Karpas-422 (cell line): ENCODE data around the gene JDP2. TPM values are rescaled to one million over a fixed set of nuclear protein-coding genes. Genes with fewer than 3 reads are reported as not detected.

Experiments used
- DNase-seq: peaks from one replicate; pipeline ENCODE4 v3.0.0-alpha.2; 2015
- H2AFZ ChIP-seq: fragments of 200-600 bp; sonication (generic); 2 replicates; pipeline ENCODE4 v1.6.1; 2014; ENCODE audit warnings: antibody characterized with exemption, low read length, mixed read lengths
- H3K27ac ChIP-seq: fragments of 200-600 bp; sonication (generic); 2 replicates; pipeline ENCODE4 v1.5.1; 2014; ENCODE audit warnings: mild to moderate bottlenecking, low read length, moderate library complexity
- H3K27me3 ChIP-seq: fragments of 200-600 bp; sonication (generic); 2 replicates; pipeline ENCODE4 v1.6.1; 2014; ENCODE audit warnings: low read length, mixed read lengths
- H3K36me3 ChIP-seq: fragments of 200-600 bp; sonication (generic); 2 replicates; pipeline ENCODE4 v1.6.1; 2014; ENCODE audit warnings: low read length, mixed read lengths; ENCODE audit not compliant: insufficient read depth
- H3K4me1 ChIP-seq: fragments of 200-600 bp; sonication (generic); 2 replicates; pipeline ENCODE4 v1.6.1; 2014; ENCODE audit warnings: mild to moderate bottlenecking, low read length, mixed read lengths
- H3K4me2 ChIP-seq: fragments of 200-600 bp; sonication (generic); 2 replicates; pipeline ENCODE4 v1.6.1; 2014; ENCODE audit warnings: low read length, low read depth, mild to moderate bottlenecking; ENCODE audit not compliant: poor library complexity, severe bottlenecking
- H3K4me3 ChIP-seq: fragments of 200-600 bp; sonication (generic); 2 replicates; pipeline ENCODE4 v1.5.1; 2014; ENCODE audit warnings: mild to moderate bottlenecking, antibody characterized with exemption, low read length, mixed read lengths
- H3K79me2 ChIP-seq: fragments of 200-600 bp; sonication (generic); 2 replicates; pipeline ENCODE4 v1.6.1; 2014; ENCODE audit warnings: mild to moderate bottlenecking, low read length, mixed read lengths
- H3K9ac ChIP-seq: fragments of 200-600 bp; sonication (generic); 2 replicates; pipeline ENCODE4 v1.6.0; 2014; ENCODE audit warnings: low read length
- H3K9me2 ChIP-seq: fragments of 200-600 bp; sonication (generic), shearing (Covaris generic); replicated peaks from 2 replicates; pipeline ENCODE4 v1.6.0; 2014; ENCODE audit warnings: mild to moderate bottlenecking, low read length, moderate library complexity; ENCODE audit not compliant: insufficient read depth
- H3K9me3 ChIP-seq: fragments of 300-700, 200-600 bp; sonication (generic); 2 replicates; pipeline ENCODE4 v1.6.1; 2014; ENCODE audit warnings: low read length, mixed read lengths
- H4K20me1 ChIP-seq: fragments of 200-600 bp; sonication (generic); 2 replicates; pipeline ENCODE4 v1.6.1; 2014; ENCODE audit warnings: mild to moderate bottlenecking, antibody characterized with exemption, low read length, low read depth; ENCODE audit not compliant: insufficient read depth
- total RNA-seq: library from RNA; depleted of rRNA; stranded (reverse); fragments of >200 nt; shearing (Covaris generic); gene quantifications from 2 replicates; pipeline ENCODE4 v1.2.3, GENCODE V29; 2014; ENCODE audit warnings: low replicate concordance

Gene JDP2
- total RNA-seq, 1 experiment from 2014 or later = 8.4 TPM

DNA sequence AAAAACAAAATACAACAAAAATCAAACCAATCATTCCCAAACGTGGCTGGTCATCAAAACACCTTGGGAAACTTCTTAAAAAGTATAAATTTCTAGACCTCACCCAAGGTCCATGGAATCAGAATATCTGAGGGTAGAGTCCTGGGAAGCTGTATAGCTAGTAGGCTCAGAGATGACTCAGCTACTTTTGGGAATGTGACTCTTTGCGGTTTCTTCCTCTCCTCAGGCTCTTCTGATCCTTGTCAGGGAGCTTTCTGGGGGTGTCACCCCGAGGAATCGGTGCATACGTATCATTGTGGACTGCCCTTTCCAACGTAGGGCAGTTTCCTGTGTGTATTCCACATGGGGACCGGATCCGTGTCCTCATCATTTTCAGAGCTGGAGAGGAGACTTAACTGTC is 14.8 kb downstream of the JDP2 start:
- Histone ChIP-seq H3K27ac (no peak overlapping the region), H3K9me2 (no peaks in the 10 kb centered on the region), H3K9ac (no peak overlapping the region), H3K79me2 (no peaks in the 10 kb centered on the region), H3K36me3 (no peaks in the 10 kb centered on the region), H4K20me1 (no peaks in the 10 kb centered on the region), H3K4me3 (no peak overlapping the region), H2AFZ (no peak overlapping the region), H3K4me2 (no peak overlapping the region), H3K9me3 (no peaks in the 10 kb centered on the region), H3K27me3 (no peaks in the 10 kb centered on the region), H3K4me1 (peaks cover 42% of the 10 kb centered on the region)
- no peak for DNase-seq

DNA sequence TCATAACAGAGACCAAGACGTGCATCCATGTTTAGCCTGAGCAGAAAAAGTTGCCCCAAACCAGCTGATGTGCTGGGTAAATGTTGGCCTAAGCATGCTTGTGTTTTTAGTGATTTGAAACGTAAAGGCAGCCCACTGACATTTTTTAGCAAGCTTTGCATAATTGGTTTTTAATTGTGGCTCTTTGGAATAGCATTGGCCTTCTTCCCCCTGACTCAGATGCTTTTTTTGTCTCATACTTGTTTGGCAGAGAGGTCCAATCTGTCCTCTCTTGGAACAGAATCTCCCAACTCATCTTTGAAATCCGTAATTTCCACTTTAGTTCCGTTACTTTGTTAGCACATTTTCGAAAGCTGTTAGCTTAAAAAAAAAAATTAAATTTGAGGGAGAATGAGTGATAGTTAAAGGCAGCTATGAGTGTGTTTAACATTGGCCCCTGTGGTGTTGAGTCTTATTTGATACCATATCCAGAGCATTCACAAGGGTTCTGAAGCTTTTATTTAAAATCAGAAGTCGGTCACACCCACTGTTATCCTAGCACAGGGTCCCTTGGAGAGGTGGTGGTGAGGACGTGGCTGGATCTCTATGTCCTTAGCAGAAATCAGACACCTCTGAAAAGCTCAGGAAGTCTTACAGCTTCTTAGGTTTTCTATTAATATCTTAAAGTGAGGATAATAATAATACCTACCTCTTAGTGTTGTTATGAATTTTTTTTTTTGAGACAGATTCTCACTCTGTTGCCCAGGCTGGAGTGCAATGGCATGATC is 15.6 kb downstream of the JDP2 start:
- H3K9me3 ChIP-seq = no peaks in the 10 kb centered on the region
- H3K4me2 ChIP-seq = no peak overlapping the region
- no peak overlapping the region for H3K4me3 ChIP-seq
- H3K9me2 ChIP-seq = no peaks in the 10 kb centered on the region
- no peak overlapping the region for H2AFZ ChIP-seq
- H3K27ac ChIP-seq = no peak overlapping the region
- H3K4me1 ChIP-seq = peaks cover 35% of the 10 kb centered on the region
- no peaks in the 10 kb centered on the region for H3K79me2 ChIP-seq
- H3K9ac ChIP-seq = no peak overlapping the region
- no peak for DNase-seq
- H3K27me3 ChIP-seq = no peaks in the 10 kb centered on the region
- H4K20me1 ChIP-seq = no peaks in the 10 kb centered on the region
- no peaks in the 10 kb centered on the region for H3K36me3 ChIP-seq

DNA sequence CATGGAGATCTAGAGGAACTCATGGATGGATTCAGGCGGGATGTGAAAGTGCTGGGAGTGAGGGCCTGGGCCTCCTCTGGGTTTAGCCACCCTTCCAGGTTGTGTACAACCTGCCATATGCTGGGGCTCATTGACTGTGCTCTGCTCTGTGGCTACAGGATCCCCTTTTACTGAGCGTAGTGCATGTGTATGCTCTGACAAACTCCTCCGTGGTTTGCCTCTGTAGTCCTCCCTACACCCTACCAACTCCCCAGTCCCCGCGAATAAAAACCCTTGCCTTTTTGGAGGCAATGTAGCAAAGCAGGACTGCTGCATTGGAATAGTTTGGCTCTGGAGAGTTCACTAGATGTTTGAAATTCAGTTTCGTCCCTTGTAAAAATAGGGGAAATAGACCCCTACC is 17.4 kb downstream of the JDP2 start:
- DNase-seq = no peak
- H3K4me3 ChIP-seq = no peak overlapping the region
- H4K20me1 ChIP-seq = no peaks in the 10 kb centered on the region

DNA sequence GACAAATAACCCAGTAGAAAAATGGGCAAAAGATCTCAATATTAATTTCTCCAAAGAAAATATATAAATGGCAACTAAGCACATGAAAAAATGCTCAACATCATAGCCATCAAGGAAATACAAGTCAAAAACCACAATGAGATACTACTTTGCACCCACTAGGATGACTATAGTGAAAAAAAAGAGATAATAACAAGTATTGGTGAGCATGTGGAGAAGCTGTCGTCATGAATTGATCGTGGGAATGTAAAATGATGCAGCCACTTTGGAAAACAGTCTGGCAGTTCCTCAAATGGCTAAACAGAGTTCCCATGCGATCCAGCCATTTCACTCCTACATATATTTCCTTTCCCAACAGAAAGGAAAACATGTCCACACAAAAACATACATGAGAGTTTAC is 18.1 kb downstream of the JDP2 start:
- H3K9ac ChIP-seq = no peak overlapping the region
- no peak overlapping the region for H3K4me3 ChIP-seq
- H3K36me3 ChIP-seq = no peaks in the 10 kb centered on the region
- no peak overlapping the region for H3K4me2 ChIP-seq
- no peak overlapping the region for H2AFZ ChIP-seq
- H3K27ac ChIP-seq = no peak overlapping the region
- no peaks in the 10 kb centered on the region for H4K20me1 ChIP-seq
- H3K9me3 ChIP-seq = no peaks in the 10 kb centered on the region
- H3K4me1 ChIP-seq = peaks cover 9% of the 10 kb centered on the region
- no peaks in the 10 kb centered on the region for H3K79me2 ChIP-seq
- no peaks in the 10 kb centered on the region for H3K27me3 ChIP-seq
- no peak for DNase-seq
- H3K9me2 ChIP-seq = no peaks in the 10 kb centered on the region

More for the DNA sequence above, 17.4 kb downstream of the JDP2 start:
- H2AFZ ChIP-seq = no peak overlapping the region
- no peaks in the 10 kb centered on the region for H3K36me3 ChIP-seq
- no peak overlapping the region for H3K27ac ChIP-seq
- H3K4me2 ChIP-seq = no peak overlapping the region
- H3K9me2 ChIP-seq = no peaks in the 10 kb centered on the region
- H3K27me3 ChIP-seq = no peaks in the 10 kb centered on the region
- H3K4me1 ChIP-seq = peaks cover 16% of the 10 kb centered on the region
- no peak overlapping the region for H3K9ac ChIP-seq
- no peaks in the 10 kb centered on the region for H3K9me3 ChIP-seq
- no peaks in the 10 kb centered on the region for H3K79me2 ChIP-seq

DNA sequence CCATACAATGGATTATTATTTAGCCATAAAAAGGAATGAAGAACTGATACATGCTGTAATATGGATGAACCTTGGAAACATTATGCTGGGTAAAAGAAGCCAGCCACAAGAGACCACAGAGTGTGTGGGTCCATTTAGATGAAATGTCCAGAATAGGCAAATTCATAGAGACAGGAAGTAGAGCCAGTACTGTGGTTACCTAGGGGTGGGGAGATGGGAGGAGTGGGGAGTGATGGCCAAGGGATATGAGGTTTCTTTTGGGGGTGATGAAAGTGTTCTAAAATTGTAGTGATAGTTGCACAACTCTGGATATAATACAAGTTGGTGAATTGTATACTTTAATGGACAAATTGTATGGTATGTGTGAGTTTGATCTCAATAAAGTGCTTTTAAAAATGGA is 18.6 kb downstream of the JDP2 start:
- Histone ChIP-seq H3K4me1 (peaks cover 7% of the 10 kb centered on the region), H4K20me1 (no peaks in the 10 kb centered on the region), H2AFZ (no peak overlapping the region), H3K9me2 (no peaks in the 10 kb centered on the region), H3K4me3 (no peak overlapping the region), H3K9me3 (no peaks in the 10 kb centered on the region), H3K36me3 (no peaks in the 10 kb centered on the region), H3K79me2 (no peaks in the 10 kb centered on the region), H3K4me2 (no peak overlapping the region), H3K9ac (no peak overlapping the region), H3K27me3 (no peaks in the 10 kb centered on the region), H3K27ac (no peak overlapping the region)
- no peak for DNase-seq

DNA sequence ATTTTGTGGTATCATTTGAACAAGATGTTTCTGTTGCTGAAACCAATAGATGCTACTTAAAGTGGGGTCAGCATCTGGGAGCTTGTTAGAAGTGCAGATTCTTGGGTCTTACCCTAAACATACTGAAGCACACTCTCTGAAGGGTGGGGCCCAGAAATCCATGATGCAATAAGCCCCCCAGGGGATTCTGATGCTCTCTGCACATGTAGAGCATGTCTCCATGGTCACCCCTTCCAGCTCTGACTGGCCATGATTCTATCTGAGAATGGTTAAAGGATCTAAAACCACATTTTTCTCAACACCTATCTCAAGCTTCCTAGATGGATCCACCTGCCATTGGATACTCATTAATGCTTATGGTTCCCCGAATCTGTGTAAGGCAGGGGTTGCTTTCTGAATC is 20.4 kb downstream of the JDP2 start:
- no peaks in the 10 kb centered on the region for H4K20me1 ChIP-seq
- H3K4me1 ChIP-seq = peaks cover 3% of the 10 kb centered on the region
- H3K9me3 ChIP-seq = no peaks in the 10 kb centered on the region
- no peaks in the 10 kb centered on the region for H3K79me2 ChIP-seq
- H3K9me2 ChIP-seq = no peaks in the 10 kb centered on the region
- H2AFZ ChIP-seq = no peak overlapping the region
- no peak overlapping the region for H3K9ac ChIP-seq
- H3K4me3 ChIP-seq = no peak overlapping the region
- no peak overlapping the region for H3K4me2 ChIP-seq
- H3K27me3 ChIP-seq = no peaks in the 10 kb centered on the region
- H3K36me3 ChIP-seq = no peaks in the 10 kb centered on the region
- no peak overlapping the region for H3K27ac ChIP-seq
- DNase-seq = no peak

DNA sequence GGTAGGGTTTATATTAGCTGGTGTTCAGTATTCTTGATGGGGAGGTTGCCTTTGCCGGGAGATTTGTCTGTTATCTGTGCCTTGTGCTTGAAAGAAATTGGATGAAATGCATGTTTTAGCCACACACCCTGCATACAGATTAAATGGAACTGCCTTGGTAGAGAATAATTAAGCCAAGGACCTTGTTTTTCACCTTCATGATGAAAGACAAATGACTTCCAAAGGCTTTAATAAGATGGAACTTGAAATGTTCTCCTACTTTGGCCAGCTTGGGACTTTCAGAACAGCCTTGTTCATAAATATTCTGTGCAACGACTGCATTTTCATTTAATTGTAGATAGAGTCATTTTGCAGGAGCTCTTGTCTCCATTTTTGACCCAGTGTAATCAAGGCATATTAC is 21.2 kb downstream of the JDP2 start:
- no peaks in the 10 kb centered on the region for H3K9me2 ChIP-seq
- H3K36me3 ChIP-seq = no peaks in the 10 kb centered on the region
- DNase-seq = no peak
- H3K4me1 ChIP-seq = no peaks in the 10 kb centered on the region
- no peaks in the 10 kb centered on the region for H3K79me2 ChIP-seq
- no peaks in the 10 kb centered on the region for H3K9me3 ChIP-seq
- H3K9ac ChIP-seq = no peak overlapping the region
- no peak overlapping the region for H3K27ac ChIP-seq
- H4K20me1 ChIP-seq = no peaks in the 10 kb centered on the region
- H3K27me3 ChIP-seq = no peaks in the 10 kb centered on the region
- no peak overlapping the region for H3K4me3 ChIP-seq
- no peak overlapping the region for H3K4me2 ChIP-seq
- no peak overlapping the region for H2AFZ ChIP-seq

DNA sequence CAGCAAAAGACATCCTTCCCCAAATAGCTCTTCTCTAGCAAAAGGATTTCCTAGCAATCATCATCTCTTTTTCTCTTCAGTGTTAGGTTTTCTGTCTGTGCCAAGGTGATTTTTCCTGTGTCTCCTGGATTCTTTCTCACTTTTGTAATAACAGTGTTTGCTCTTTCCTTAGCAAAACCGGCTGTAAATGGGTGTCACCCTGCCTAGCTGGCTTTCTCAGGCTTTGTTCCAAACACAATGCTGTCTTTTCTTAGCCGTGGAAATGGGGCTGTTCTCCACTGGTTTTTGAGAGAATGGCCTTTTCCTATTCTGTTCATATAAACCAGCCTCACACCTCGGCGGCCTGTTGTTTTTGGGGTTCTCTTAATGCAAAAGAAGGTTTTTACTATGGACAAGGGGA is 21.9 kb downstream of the JDP2 start:
- Histone ChIP-seq H3K4me2 (no peak overlapping the region), H3K9me3 (no peaks in the 10 kb centered on the region), H3K4me1 (no peaks in the 10 kb centered on the region), H3K27ac (no peak overlapping the region), H3K27me3 (no peaks in the 10 kb centered on the region), H4K20me1 (no peaks in the 10 kb centered on the region), H2AFZ (no peak overlapping the region), H3K36me3 (no peaks in the 10 kb centered on the region), H3K79me2 (no peaks in the 10 kb centered on the region), H3K4me3 (no peak overlapping the region), H3K9ac (no peak overlapping the region), H3K9me2 (no peaks in the 10 kb centered on the region)
- DNase-seq = no peak
